Measurements from ENCODE around the gene MARCHF3. TPM values are rescaled to one million over a fixed set of nuclear protein-coding genes. Genes with fewer than 3 reads are reported as not detected.

The MARCHF3 gene
- total and polyA plus RNA-seq, 2 of the 13 experiments (the other 11 are each of a cell fraction or from before 2014, with no cell fraction given) = 4.8 to 11.9 TPM

GRCh38 chr5:127030259-127031146 is at the start of gene MARCHF3 (continued):
- no peak for TF ChIP-seq RBM22 (optimal IDR thresholded peaks at IDR 0.05; ENCODE audit: low read length)
- peak; percentile 27 for TF ChIP-seq RBM39 (IDR thresholded peaks at IDR 0.05; ENCODE audit: low read depth, low read length, poor library complexity, severe bottlenecking)
- TF ChIP-seq ARNT2 (CRISPR knock-in tag; IDR thresholded peaks at IDR 0.05; ENCODE audit: low read depth) = peak; percentile 76
- peak; percentile 86; the same call in 1 of the 2 replicates for TF ChIP-seq ZIK1 (CRISPR knock-in tag; IDR thresholded peaks at IDR 0.05; ENCODE audit: borderline replicate concordance, low read depth)
- no peak for TF ChIP-seq STAG1 (CRISPR knock-in tag; IDR thresholded peaks at IDR 0.05)
- no peak for TF ChIP-seq ZMYM3 (CRISPR knock-in tag; IDR thresholded peaks at IDR 0.05)
- peak; percentile 90 for TF ChIP-seq PAX8 (CRISPR knock-in tag; IDR thresholded peaks at IDR 0.05; ENCODE audit: borderline replicate concordance)
- 0 out of 2 replicates have a peak, but pooled peaks have one; percentile 20 for TF ChIP-seq ZBTB7A (CRISPR knock-in tag; IDR thresholded peaks at IDR 0.05)
- no peak for TF ChIP-seq ZKSCAN8 (CRISPR knock-in tag; IDR thresholded peaks at IDR 0.05; ENCODE audit: borderline replicate concordance)
- peak; percentile 57; the same call in 1 of the 2 replicates for TF ChIP-seq BRF2 (CRISPR knock-in tag; IDR thresholded peaks at IDR 0.05)
- peak; percentile 67 for TF ChIP-seq TGIF2 (CRISPR knock-in tag; IDR thresholded peaks at IDR 0.05)
- no peak for TF ChIP-seq ZNF550 (CRISPR knock-in tag; IDR thresholded peaks at IDR 0.05; ENCODE audit: borderline replicate concordance)
- no peak for TF ChIP-seq TBL1XR1 (IDR thresholded peaks at IDR 0.05; ENCODE audit: borderline replicate concordance, low read length, partially characterized antibody)
- TF ChIP-seq SOX13 (IDR thresholded peaks at IDR 0.05) = no peak
- TF ChIP-seq SOX13 (CRISPR knock-in tag; conservative IDR thresholded peaks at IDR 0.05 in 1 of 2, IDR thresholded peaks at IDR 0.05 in 1 of 2) = 0 out of 4 replicates have a peak, but pooled peaks of 1 of the 2 experiments have one; percentile 4
- TF ChIP-seq RNF219 (CRISPR knock-in tag; IDR thresholded peaks at IDR 0.05) = no peak
- no peak for TF ChIP-seq ZNF143 (CRISPR knock-in tag; IDR thresholded peaks at IDR 0.05)
- no peak for TF ChIP-seq ZNF644 (CRISPR knock-in tag; IDR thresholded peaks at IDR 0.05; ENCODE audit: low read depth)
- TF ChIP-seq U2AF2 (IDR thresholded peaks at IDR 0.05; ENCODE audit: low read depth, low read length) = no peak
- no peak for TF ChIP-seq ZNF597 (CRISPR knock-in tag; IDR thresholded peaks at IDR 0.05)
- TF ChIP-seq ZSCAN20 (CRISPR knock-in tag; IDR thresholded peaks at IDR 0.05; ENCODE audit: borderline replicate concordance) = no peak
- no peak for TF ChIP-seq KDM4B (CRISPR knock-in tag; IDR thresholded peaks at IDR 0.05)
- peak; percentile 63; the same call in 1 of the 2 replicates for TF ChIP-seq ZNF256 (CRISPR knock-in tag; conservative IDR thresholded peaks at IDR 0.05)
- no peak for TF ChIP-seq CREB3 (CRISPR knock-in tag; IDR thresholded peaks at IDR 0.05)
- TF ChIP-seq ZNF589 (CRISPR knock-in tag; conservative IDR thresholded peaks at IDR 0.05) = 0 out of 2 replicates have a peak, but pooled peaks have one; percentile 53
